ENCODE results near the gene CNOT10.

Gene CNOT10

GRCh38 chr3:32820971-32821685 is 136.1 kb downstream of the CNOT10 start:
- Histone ChIP-seq H3K27me3 (ENCODE audit: control insufficient read depth in 5 of 5, insufficient read depth in 4 of 5, low read length in 5 of 5) (peaks cover 20 to 48% (median 33%) of the 10 kb centered on the region in 5 donors), H3K4me3 (ENCODE audit: low read depth in 1 of 5, low read length in 5 of 5) (peak overlapping the region in 1 of 5 donors; percentile 35), H3K36me3 (ENCODE audit: control insufficient read depth in 5 of 5, insufficient read depth in 5 of 5, low read length in 5 of 5) (no peaks in the 10 kb centered on the region), H3K9ac (ENCODE audit: low read length in 5 of 5) (no peak overlapping the region), H3K27ac (ENCODE audit: low read depth, low read length) (no peak overlapping the region), H3K4me1 (ENCODE audit: control insufficient read depth in 5 of 5, insufficient read depth in 5 of 5, low read length in 5 of 5) (peaks cover 0 to 31% (median 27%) of the 10 kb centered on the region in 5 donors), H3K9me3 (ENCODE audit: control insufficient read depth in 5 of 5, low read length in 5 of 5) (no peaks in the 10 kb centered on the region)

GRCh38 chr3:32821686-32822296 is 136.8 kb downstream of the CNOT10 start:
- Histone ChIP-seq H3K4me3 (ENCODE audit: low read depth in 1 of 5, low read length in 5 of 5) (peak overlapping the region in 2 of 5 donors; percentile 35 to 50), H3K36me3 (ENCODE audit: control insufficient read depth in 5 of 5, insufficient read depth in 5 of 5, low read length in 5 of 5) (no peaks in the 10 kb centered on the region), H3K9me3 (ENCODE audit: control insufficient read depth in 5 of 5, low read length in 5 of 5) (no peaks in the 10 kb centered on the region), H3K27me3 (ENCODE audit: control insufficient read depth in 5 of 5, insufficient read depth in 4 of 5, low read length in 5 of 5) (peaks cover 20 to 47% (median 33%) of the 10 kb centered on the region in 5 donors), H3K4me1 (ENCODE audit: control insufficient read depth in 5 of 5, insufficient read depth in 5 of 5, low read length in 5 of 5) (peaks cover 0 to 27% (median 23%) of the 10 kb centered on the region in 5 donors), H3K27ac (ENCODE audit: low read depth, low read length) (no peak overlapping the region), H3K9ac (ENCODE audit: low read length in 5 of 5) (no peak overlapping the region)

- peaks cover 18 to 37% (median 27%) of the 10 kb centered on the region in 5 donors for H3K27me3 ChIP-seq (ENCODE audit: control insufficient read depth in 5 of 5, insufficient read depth in 4 of 5, low read length in 5 of 5)
- H3K36me3 ChIP-seq (ENCODE audit: control insufficient read depth in 5 of 5, insufficient read depth in 5 of 5, low read length in 5 of 5) = no peaks in the 10 kb centered on the region
- no peak overlapping the region for H3K9ac ChIP-seq (ENCODE audit: low read length in 5 of 5)
- no peak overlapping the region for H3K4me3 ChIP-seq (ENCODE audit: low read depth in 1 of 5, low read length in 5 of 5)
- H3K4me1 ChIP-seq (ENCODE audit: control insufficient read depth in 5 of 5, insufficient read depth in 5 of 5, low read length in 5 of 5) = peaks cover 0 to 17% (median 13%) of the 10 kb centered on the region in 5 donors
- no peaks in the 10 kb centered on the region for H3K9me3 ChIP-seq (ENCODE audit: control insufficient read depth in 5 of 5, low read length in 5 of 5)
- H3K27ac ChIP-seq (ENCODE audit: low read depth, low read length) = no peak overlapping the region
Observed at GRCh38 chr3:32822609-32823498, 137.9 kb downstream of the CNOT10 start.
